KBM-7 (cell line): Measurements from ENCODE around the gene TNFSF18.

ENCODE experiments used
- DNase-seq: peaks from one replicate; pipeline ENCODE4 v3.0.0-alpha.2; 2015
- in situ Hi-C: fragments of 300-500 bp; cut with MboI; formaldehyde crosslinking; loops from 2 replicates; pipeline ENCODE4 v1.14.3; 2020; ENCODE audit warnings: low sequenced_read_pairs, low pct_unique_long_range_greater_than_20kb, mixed read lengths

The TNFSF18 gene

GRCh38 chr1:173043253-173043652 lies 7.5 kb downstream of the TNFSF18 start:
- in situ Hi-C loops: no loop called here
- no peak for DNase-seq

DNA sequence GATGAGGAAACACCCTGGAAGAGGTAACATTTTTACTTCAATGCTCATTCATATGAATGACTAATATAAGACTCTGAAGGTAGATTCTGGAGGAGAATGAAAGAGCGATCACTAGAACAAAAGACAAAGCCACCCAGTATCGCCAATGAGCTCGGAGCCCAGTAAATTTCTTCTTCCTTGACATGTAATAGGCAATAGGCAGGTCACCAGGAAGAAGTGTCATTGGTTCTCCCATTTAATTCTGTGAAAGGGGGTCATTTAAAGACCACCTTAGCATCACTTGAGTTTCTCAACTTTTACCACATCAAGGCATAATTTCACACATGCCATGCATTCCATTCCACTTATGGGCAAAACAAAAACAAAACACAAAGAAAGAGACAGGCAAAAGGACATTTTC lies 7.9 kb downstream of the TNFSF18 start:
- in situ Hi-C loops: no loop called here
- DNase-seq: no peak

GRCh38 chr1:173039626-173040025 lies 11.1 kb downstream of the TNFSF18 start:
- DNase-seq: no peak
- in situ Hi-C loops: no loop called here

DNA sequence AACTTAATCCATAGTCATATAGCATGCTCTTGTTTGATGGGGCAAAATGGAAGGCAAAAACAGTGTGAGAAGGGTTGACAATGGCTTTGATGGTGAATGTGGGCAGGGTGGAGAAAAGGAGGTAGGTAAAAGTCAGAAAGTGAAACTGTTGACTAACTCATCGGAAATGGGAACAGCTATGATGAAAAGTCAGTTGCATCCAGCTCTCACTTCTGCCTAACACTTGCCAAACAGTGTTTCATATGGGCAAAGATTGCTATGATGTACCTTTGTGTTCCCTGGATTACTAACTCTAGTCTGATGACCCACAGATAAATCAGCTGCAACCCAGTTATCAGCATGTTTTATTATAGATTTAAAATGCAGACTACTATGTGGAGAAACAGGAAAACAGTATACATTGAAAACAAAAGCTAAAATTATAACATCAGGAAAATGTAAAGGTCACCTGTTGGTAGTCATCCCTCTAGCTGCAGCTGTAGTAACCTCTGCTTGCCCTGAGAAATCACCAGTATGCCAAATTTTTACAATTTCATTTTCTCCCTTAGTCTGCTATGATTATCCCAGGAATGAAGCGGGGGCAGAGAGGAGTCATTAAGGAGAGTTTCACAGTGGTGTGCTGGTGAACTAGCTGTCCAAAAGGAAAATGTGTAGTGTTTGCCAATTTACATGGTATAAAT lies 11.7 kb downstream of the TNFSF18 start:
- in situ Hi-C loops: no loop called here
- no peak for DNase-seq

- in situ Hi-C loops: no loop called here
- no peak for DNase-seq
Observed at GRCh38 chr1:173024543-173024942, 26.2 kb downstream of the TNFSF18 start.

GRCh38 chr1:173023343-173023742 lies 27.4 kb downstream of the TNFSF18 start:
- DNase-seq: no peak
- in situ Hi-C loops: no loop called here

DNA sequence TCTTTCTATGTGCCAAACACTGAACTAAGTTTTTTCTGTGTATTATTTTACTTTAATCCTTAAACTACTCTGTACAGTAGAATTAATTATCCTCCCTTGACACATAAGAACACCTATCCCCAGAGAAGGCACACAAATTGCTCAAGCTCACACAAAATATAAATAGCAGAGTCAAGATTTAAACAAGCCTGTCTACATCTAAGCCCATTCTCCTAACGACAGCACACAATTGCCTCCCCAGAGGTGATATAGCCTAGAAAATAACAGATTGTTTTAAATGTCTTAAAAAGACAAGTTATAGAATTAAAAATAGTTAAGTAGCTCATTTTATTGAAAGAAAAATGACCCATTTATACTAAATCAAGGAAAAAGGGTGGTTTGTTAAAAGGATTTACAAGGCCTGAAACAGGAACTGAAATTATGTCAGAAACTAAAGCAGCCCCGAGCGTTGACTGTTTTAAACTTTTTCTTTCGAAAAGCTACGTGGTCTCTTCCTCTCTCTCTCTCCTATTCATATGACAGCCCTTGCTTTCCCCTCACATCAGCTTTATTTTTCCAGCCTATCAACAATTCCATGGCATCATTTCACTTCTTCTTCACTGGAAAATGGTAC lies 30.5 kb downstream of the TNFSF18 start:
- in situ Hi-C loops: no loop called here
- DNase-seq: peak; percentile 32

DNA sequence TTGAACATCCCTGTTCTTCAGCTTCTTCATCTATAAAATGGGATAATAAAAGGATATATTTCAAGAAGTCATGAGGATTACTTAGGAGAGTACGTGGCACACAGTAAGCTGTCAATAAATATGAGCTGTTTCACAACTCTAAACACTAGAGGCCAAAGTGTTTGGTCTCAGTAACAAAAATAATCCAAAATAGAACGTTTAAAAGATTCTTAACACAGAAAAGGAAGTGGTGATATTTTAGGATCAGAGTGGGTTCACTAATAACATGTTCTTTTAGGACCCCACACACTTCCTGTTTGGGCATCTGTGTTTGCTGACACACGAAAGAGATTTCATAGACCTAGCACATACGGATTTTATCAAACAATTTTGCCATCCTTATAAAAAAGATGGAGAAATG lies 32.9 kb downstream of the TNFSF18 start:
- in situ Hi-C loops: no loop called here

GRCh38 chr1:173016419-173016818 lies 34.3 kb downstream of the TNFSF18 start:
- no peak for DNase-seq
- in situ Hi-C loops: no loop called here

More for the DNA sequence above, 32.9 kb downstream of the TNFSF18 start:
- peak; percentile 44 for DNase-seq

- DNase-seq: peak; percentile 54
- in situ Hi-C loops: no loop called here
Observed at GRCh38 chr1:173015629-173016028, 35.1 kb downstream of the TNFSF18 start.

GRCh38 chr1:173014160-173014559 lies 36.6 kb downstream of the TNFSF18 start:
- DNase-seq: no peak
- in situ Hi-C loops: no loop called here

GRCh38 chr1:173012126-173012525 lies 38.6 kb downstream of the TNFSF18 start:
- DNase-seq: no peak

DNA sequence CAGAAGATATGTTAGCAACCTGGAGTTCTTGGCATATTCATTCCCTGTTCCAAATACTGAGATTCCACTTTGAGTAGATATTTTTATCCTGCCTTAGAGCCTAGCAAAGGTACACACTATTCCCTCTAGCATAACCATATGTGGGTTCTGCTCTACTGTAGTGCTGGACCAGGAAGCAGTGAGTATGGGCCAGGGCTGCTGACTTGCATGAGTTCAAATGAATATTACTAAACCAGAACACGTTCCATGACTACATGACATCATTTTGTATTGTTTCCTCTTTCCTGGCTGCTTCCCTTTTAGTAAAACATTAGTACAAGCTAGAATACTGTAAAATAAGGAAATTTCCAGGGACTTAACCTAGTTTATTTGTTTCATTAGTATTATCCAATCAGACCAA lies 41.1 kb downstream of the TNFSF18 start:
- in situ Hi-C loops: no loop called here
- DNase-seq: no peak

More at GRCh38 chr1:173012126-173012525, 38.6 kb downstream of the TNFSF18 start:
- in situ Hi-C loops: no loop called here

DNA sequence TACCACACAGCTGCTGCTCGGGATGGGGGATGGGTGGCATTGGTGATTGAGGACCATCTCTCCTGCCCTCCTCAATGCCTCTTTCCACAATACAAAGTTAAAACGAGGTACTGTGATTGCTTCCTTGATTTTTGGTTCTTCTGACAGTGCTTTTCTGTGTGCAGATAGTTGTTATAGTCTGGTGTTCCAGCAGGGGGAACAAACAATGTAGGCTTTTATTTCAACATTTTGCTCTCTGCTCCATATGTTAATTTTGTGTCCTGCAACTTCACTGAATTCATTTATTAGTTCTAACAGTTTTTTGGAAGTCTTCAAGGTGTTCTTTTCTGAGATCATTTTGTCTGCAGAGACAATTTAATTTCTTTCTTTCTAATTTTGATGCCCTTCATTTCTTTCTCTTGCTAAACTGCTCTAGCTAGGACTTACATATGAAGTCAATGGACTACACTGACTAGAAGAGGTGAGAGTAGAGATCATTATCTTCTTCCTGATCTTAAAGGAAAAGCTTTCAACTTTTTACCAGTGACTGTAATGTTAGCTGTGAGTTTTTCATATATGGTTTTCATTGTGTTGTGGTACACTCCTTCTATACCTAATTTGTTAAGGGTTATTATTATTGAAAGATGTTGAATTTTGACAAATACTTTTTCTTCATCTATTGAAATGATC lies 45.4 kb downstream of the TNFSF18 start:
- in situ Hi-C loops: no loop called here
- DNase-seq: no peak

DNA sequence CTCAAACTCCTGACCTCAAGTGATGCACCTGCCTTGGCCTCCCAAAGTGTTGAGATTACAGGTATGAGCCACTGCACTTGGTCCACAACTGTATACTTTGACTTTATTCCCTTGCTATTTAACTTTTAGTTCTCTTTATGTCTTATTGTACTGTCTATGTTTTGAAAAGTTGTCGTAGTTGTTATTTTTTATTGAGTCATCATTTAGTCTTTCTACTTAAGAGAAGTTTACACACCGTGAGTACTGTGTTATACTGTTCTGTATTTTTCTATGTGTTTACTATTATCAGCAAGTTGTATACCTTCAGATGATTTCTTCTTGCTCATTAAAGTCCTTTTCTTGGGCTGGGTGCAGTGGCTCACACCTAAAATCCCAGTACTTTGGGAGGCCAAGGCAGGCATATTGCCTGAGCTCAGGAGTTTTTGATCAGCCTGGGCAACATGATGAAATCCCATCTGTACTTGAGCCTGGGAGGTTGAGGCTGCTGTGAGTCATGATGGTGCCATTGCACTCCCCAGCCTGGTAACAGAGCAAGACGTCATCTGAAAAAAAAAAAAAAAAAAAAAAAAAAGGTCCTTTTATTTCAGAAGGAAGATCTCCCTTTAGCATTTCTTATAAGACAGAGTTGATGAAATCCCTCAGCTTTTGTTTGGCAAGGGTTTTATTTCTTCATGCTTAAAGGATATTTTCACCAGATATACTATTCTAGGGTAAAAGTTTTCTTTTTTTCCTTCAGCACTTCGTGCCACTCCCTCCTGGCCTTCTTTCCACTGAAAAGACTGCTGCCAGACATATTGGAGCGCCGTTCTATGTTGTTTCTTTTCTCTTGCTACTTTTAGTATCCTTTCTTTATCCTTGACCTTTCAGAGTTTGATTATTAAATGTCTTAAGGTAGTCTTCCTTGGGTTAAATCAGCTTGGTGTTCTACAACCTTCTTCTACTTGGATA lies 47.6 kb downstream of the TNFSF18 start:
- in situ Hi-C loops: no loop called here
- no peak for DNase-seq

DNA sequence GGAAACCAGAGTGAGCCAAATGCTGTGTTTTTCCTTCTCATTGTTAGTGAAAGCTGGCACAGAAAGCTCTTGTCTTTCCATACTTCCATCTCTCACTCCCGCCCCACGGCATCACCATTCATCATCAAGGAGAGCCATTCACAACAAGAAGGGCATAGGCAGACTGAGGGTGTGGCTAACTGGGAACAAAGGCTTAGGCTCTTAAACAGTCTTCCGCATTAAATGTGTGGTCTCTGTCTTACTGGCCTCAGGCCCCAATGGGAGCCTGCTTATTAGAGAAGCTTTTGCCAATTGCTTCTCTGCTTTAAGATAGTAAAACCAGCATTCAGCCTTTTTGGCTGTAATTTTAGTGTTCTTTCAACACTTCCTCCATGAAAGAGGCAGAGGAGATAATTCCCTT lies 51.4 kb downstream of the TNFSF18 start:
- DNase-seq: no peak
- in situ Hi-C loops: no loop called here

- in situ Hi-C loops: no loop called here
- DNase-seq: no peak
Observed at GRCh38 chr1:172997941-172998361, 52.8 kb downstream of the TNFSF18 start.

DNA sequence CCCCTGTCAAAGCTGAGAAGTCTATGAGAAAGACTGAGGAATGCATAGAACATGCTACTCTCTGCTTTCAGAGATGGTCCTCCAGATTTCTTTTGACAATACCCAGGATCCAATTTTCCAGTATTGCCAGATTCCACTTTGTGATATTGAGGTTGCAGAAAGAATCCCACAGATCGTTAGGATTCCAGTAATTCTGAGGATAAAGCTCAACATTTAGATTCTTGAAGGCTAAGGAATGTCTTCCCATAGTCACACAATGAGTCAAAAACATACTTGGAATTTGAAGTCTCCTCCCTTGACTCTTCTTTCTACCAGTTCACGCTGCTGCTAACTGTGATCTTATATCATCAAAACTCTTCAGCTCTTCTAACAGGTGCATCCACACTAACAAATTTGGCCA lies 57.1 kb downstream of the TNFSF18 start:
- in situ Hi-C loops: no loop called here
- no peak for DNase-seq

GRCh38 chr1:172991674-172992400 lies 58.9 kb downstream of the TNFSF18 start:
- in situ Hi-C loops: no loop called here

More at GRCh38 chr1:172991674-172992400, 58.9 kb downstream of the TNFSF18 start:
- DNase-seq: peak; percentile 28
